Fibroblast of skin of scalp (primary cell): ENCODE data around the gene FARS2.
A peak's percentile ranks its signal among the peaks of the same experiment; 100 is the strongest.
"Not testable (repeated sequence)": the region's sequence is repeated elsewhere in the genome, so short reads cannot be mapped to it uniquely, and the experiment has no call there.

ENCODE experiments used
- DNase-seq: peaks from one replicate; pipeline ENCODE4 v3.0.0-alpha.2; 2013

The FARS2 gene

DNA sequence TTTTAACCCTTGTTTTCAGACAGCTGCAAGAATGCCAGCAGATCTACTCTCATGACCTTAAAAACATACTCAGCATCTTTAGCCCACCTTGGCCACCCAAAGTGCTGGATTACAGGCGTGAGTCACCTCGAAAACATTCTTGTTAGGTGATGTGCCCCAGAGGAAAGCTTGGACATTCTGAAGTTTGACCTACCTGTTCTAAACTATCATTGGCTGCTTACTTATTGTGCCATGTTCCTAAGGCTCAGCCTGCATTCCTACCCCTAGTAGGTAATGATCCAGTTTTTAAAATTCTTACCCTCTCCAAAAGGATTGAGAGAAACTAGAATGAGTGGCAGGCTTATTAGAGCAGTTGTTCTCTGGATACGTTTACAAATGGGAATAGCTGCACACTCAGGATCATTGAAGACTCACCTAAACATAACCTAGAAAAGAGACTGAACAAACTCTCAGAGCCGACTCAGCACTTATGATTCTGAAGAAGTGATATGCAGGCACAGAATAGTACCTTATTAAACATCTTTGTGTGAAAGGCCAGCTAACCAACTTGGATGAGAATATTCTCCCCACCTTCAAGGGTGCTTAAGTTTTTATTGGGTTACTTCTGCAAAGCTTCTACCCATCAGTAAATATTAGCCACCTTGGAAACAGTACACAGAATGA lies 383.3 kb downstream of the FARS2 start:
- no peak for DNase-seq

DNA sequence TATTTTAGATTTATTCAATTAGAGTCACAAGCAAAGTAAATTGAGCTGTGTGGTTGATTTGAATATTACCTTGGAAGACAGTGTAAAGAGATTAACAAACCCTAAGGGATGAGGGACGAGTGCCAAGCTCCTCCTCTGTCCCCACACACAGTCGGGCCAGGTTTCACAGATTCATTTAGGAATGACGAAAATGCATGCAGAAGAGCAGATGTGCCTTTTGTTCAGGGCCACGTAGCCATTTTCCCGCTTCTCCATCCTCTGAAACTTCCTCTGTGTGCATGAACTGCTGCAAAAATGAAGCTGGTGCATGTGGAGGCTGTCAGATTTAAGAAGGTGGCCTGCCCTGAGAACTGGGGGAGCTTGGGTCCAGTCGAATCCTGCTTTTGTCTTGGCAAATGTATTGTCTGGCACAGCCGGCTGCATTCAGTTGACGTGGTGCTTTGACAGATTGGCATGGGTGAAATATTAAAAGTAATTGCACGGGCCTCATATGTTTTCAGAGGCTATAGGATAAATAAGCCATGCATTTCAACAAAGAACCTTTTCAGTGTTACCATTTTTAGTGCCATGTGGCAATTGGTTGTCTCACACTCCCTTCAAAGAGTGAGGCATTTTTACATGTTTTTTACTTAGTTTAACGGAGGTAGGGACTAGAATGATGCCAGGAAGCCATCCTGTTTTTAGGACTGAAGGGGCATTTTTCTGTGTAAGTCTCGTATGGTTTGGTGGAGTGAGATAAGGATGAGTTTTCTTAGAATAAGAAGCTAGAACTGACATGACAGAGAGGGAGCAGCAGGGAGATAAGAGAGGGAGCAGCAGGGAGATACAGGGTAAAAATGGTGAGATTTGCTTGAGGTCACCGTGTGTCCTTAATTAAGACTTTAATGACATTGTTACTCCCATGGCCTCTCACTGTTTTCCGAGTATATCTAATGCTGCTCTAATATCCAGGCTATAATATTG lies 384.3 kb downstream of the FARS2 start:
- no peak for DNase-seq

GRCh38 chr6:5652406-5653137 lies 391.3 kb downstream of the FARS2 start:
- no peak for DNase-seq

- DNase-seq = no peak
Measured at GRCh38 chr6:5653801-5654200, 392.5 kb downstream of the FARS2 start.

DNA sequence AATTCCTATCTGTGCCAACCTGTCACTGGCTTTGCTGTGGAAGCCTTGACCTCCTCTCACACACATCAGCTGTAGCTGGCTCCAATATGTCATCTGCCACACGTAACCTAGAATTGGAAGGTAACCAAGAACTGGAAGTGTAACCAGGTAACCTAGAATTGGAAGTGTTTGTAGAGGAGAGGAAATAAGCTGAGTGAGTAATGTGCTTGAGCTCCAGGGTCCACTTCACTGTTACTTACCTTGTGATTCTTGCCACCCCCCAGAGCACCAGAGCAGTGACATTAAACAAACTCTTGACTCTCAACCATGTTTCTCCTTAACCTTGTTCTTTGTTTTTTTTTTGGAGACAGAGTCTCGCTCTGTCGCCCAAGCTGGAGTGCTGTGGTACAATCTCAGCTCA lies 394.9 kb downstream of the FARS2 start:
- no peak for DNase-seq

DNA sequence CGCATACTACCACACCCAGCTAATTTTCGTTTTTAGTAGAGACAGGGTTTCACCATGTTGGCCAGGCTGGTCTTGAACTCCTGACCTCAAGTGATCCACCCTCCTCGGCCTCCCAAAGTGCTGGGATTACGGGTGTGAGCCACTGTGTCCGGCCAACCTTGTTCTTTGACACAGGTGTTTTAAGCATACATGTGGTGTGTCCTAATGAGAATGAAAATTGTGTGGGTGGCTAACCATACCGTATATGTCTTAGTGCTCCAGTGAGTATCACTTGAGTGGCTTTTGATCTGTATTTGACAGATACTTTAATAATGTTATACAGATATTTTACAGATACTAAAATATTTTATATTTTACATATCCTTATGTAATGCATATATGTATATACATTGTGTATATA lies 395.4 kb downstream of the FARS2 start:
- not testable (repeated sequence) for DNase-seq

GRCh38 chr6:5657684-5658430 lies 396.5 kb downstream of the FARS2 start:
- DNase-seq = no peak

DNA sequence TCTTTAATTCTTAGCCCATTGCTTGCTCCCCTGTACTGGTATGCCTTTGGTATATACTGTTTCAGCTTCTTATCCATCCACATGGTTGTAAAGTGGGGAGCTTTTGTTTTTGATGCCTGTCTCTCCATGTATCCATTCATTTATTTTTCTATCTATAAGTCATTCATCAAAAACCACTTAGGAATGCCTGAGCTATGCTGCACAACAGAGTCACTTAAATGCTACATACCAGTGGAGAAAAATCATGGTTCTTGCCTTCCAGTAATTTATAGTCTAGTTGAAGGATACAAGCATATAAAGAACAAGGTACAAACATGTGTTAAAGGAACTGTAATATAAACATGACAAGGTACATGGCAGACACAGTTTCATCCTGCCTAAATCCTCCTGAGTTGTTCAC lies 398.2 kb downstream of the FARS2 start:
- no peak for DNase-seq

GRCh38 chr6:5660772-5661171 lies 399.5 kb downstream of the FARS2 start:
- no peak for DNase-seq

GRCh38 chr6:5662797-5663196 lies 401.5 kb downstream of the FARS2 start:
- no peak for DNase-seq

GRCh38 chr6:5663259-5663658 lies 401.9 kb downstream of the FARS2 start:
- DNase-seq = no peak

GRCh38 chr6:5663739-5664138 lies 402.4 kb downstream of the FARS2 start:
- no peak for DNase-seq

GRCh38 chr6:5664149-5664548 lies 402.8 kb downstream of the FARS2 start:
- DNase-seq = no peak

GRCh38 chr6:5665173-5665572 lies 403.9 kb downstream of the FARS2 start:
- no peak for DNase-seq

GRCh38 chr6:5665667-5666066 lies 404.4 kb downstream of the FARS2 start:
- no peak for DNase-seq

DNA sequence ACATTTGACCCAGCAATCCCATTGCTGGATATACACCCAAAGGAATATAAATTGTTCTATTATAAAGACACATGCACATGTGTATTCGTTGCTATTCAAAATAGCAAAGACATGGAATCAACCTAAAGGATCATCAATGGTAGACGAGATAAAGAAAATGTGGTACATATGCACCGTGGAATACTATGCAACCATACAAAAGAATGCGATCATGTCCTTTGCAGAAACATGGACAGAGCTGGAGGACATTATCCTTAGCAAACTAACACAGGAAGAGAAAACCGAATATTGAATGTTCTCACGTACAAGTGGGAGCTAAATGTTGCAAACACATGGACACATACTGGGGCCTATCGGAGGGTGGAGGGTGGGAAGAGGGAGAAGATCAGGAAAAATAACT lies 405.4 kb downstream of the FARS2 start:
- no peak for DNase-seq

- DNase-seq = no peak
Measured at GRCh38 chr6:5667737-5668136, 406.4 kb downstream of the FARS2 start.

- peak; percentile 4 for DNase-seq
Measured at GRCh38 chr6:5670381-5670780, 409.1 kb downstream of the FARS2 start.

DNA sequence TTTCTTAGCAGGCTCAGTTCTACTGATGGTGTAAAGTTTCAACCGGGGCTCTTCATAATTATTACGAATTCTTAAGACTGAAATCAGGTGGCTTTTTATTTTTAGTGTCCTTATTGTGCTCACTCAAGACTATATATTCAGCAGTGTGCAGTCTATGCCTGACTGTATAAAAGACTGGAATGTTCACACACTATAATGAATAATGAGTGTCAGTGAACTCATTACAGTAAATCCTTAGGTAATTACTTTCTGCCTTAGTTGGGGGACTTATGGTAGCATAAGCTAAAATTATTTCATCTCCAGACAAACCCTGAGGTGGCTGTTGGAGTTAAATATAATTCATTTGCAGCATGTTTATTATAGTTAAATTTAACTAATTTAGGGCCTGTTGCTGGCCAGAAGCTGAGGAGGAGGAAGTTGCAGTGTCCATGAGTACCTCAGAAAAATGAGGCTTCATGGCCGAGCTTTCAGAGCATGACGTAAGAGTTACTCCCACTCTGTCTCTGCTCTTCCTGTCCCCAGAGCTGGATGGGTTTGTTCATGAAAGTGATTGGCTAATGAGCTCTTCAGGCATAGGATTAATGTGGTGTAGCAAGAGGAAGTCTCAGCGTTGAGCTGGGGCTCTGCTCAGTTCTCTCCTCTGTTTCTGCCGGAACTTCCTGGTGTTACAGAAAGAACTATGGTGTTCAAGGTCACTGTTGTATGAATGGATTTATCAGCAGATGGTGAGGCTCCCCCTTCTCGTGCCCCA lies 409.7 kb downstream of the FARS2 start:
- peak; percentile 37 for DNase-seq

GRCh38 chr6:5671601-5672559 lies 410.6 kb downstream of the FARS2 start:
- peak; percentile 12 for DNase-seq
